Stimulated activated CD4-positive, alpha-beta T cell treated with anti-CD3 and anti-CD28 coated beads, Interleukin-1b, Interleukin-23, amount 100 ng/mL, for 24 hours (primary cell): ENCODE measurements around the gene CDCA5.

Experiments
- DNase-seq, 4 experiments: peaks; one replicate each; pipeline ENCODE4 v3.0.0-alpha.2; 2020; ENCODE audit warnings: low read depth in 4 of 4, low spot score in 1 of 4

The CDCA5 gene

DNA sequence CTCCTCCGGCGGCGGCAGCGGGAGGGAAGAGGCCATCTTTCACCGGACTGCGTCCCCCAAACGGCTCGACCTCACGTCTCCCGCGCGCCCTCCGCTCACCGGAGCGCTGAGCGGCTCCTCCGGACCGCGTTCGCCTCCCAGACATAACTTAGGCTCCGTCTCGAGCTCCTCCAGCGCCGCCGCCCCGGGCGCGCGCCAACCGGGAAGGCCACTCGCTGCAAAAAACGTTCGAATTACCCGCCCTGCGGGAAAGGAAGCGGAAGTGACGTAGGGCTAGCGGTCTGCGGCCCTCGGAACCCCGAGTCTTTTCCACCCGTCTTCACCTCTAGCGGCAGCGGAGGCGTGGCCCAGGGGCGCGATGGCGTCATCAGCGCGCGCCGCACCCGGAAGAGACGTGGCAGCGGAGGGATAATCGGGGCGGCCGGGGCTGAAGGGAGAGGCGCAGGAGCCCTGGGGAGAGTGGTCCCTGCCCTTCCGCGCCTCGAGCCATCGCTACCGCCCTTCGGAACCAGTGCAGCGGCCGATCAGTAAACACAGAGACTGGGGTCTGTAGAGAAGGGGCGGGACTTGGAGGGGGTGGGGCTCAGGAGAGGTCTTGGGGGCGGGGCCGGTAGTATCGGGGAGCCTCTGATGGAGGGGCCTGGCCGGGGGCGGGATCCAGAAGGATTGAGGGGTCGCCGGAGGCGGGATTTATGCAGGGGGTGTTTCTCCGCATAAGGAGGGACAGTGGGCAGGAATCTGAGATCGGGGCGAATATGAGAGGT lies at the start of gene CDCA5, which contains the start of gene ZFPL1:
TSS of gene CDCA5 (minus strand) at position 207 of the 764 bp plus-strand sequence. CDS start at position 145, 62 bp downstream.
TSS of gene ZFPL1 (plus strand) at position 389 of the 764 bp plus-strand sequence. CDS start 477 bp downstream, outside the sequence.
- peak; percentile 91 to 94 (median 92) for DNase-seq

GRCh38 chr11:65132988-65133700 lies 49.3 kb upstream of the CDCA5 start:
- DNase-seq = peak in 1 of 4 experiments; percentile 57

DNA sequence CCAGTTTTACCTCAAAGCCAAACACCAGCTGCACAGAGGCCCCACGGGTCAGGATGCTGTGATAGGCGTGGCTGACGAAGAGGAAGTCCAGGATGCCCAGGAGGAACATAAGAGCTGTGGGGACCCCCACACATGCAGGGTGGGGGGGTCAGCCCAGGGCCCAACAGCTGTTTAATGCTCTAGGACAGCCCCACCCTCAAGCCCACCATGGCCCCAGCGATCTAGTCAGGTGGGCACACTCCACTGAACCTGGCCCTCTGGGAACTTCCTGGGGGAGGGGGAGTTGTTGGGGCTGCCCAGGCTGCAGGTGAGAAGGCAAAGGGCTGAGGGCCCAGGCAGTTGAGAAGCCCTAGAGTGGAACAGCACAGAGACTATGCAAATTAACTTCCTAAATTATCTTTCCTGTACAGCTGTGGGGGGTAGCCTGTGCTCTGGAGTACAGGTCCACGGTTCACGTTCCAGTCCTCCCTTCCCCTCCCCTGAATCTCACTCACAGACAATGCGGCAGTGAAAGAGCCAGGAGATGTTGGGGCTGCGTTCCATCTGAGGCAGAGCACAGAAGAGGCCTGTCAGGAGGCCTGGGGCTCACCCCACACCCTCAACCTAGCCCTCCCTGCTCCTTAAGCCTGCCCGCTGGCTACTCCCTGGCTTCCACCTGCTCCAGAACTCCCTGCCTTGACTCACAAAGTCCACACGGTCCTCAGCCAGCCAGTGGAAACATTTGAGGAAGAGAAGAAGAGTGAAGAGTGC lies 48.6 kb upstream of the CDCA5 start:
- no peak for DNase-seq

- no peak for DNase-seq
Observed at GRCh38 chr11:65131895-65132237, 48.0 kb upstream of the CDCA5 start.

- no peak for DNase-seq
Observed at GRCh38 chr11:65131417-65131776, 47.6 kb upstream of the CDCA5 start.

GRCh38 chr11:65130631-65131416 lies 47.0 kb upstream of the CDCA5 start:
- DNase-seq = no peak

DNA sequence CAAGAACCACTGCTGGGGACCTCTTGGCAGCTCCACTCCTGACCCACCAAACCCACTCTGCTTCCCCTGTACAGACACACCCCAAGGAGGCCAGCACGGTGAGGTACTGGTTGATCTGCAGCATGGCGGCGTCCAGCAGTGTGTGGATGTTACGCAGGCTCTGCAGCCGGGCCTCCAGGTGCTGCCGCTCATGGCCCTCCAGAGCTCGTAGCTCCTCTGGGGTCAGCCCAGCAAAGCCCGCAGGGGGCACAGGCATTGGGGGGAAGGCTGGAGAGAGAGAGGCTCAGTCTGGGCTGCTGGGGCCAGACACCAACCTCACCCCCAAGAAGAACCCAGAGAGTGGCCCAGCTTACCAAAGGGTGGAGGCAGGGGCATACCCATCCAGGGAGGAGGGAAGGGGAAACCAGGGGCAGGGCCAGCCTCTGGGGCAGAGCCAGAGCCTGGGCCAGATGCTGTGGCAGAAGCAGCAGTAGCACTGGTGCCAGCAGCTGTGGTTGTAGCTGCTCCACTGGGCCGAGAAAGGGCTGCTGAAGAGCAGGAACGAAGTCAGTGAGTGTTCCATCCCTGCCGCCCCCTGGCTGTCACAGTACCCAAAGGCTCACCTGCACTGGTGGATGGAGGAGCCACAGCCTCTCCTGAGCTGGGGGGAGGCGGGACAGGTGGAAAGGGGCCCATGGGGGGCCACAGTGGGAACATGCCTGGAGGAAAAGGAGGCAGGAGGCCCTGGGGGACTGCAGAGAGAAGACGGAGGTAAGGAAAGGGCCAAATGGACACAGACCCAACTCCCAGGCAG lies 46.0 kb upstream of the CDCA5 start:
- DNase-seq = no peak

DNA sequence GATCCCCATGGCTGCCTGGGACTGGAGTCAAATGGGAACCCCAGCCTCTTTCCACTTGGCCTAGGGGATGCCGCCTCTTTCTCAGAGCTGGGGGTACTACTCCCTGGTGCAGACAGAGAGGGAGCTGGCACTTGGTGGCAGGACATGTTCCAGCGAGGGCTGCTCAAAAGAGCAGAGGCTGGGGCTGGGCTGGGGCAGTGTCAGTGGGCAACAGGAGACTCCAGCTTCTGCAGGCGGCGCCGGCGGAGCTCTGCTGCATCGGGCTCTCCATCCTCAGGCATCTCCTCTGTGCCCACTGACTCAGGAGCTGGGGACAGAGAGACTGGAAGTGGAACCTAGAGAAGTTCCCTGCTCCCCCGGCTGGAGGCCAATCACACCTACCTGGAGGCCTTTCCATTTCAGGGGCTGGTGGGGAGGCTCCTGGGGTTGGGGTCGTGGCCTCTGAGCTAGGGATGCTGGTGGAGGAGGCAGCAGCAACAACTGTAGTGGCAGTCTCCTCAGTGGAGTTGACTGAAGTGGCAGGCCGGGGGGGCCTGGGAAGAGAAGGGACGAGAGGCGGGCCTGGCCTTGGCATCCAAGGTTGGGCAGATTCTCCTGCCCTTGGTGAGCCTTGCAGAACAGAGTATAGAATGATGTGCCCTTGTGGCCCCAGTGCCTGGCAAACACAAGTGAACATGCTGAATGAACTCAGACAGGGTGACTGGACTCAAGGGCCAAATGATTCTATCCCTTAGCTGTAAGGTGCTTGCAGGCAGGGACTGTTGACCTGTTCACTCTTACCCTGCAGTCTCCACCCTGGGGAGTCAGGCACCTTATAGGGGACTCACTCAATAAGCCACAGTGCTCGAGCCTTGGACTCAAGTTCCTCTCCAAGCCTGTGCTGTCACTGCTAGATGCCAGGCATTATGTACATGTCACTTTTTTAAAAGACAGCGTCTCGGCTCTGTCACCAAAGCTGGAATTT lies 44.6 kb upstream of the CDCA5 start:
- DNase-seq = no peak

DNA sequence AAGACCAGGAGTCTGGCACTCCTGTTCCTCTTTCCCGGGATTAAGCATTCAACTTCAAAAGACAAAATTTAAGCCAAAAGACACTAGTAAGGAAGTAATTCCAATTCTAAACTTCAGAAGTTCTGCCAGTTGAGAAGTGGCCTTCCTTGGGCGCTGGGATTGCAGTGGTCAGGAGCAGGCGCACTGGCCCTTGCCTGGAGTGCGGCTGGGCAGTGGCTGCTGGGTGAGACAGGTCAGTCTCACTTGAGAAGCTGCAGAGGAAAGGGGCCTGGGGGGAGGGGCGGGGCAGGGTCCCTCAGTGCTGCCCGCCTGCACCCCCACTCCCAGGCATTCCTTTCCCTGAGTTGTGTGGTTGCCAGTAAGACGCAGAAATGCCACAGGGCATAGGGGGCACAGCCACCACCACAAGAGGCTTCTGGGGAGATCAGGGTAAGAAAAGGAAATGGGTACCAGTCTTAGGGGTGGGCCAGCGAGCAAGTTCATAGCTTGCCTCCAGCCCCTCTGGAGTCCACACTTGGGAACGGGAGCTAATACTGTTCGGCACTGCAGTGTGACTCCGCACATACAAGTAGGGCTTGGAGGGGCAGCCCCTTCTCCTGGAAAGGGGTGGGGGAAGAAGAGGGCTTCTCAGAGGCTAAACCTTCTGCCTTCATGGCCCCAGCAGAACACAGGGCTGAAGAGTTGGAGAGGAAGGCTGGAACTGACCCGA lies 43.8 kb upstream of the CDCA5 start:
- no peak for DNase-seq

- DNase-seq = no peak
Observed at GRCh38 chr11:65126624-65127274, 42.9 kb upstream of the CDCA5 start.

GRCh38 chr11:65125197-65126056 lies 41.6 kb upstream of the CDCA5 start:
- DNase-seq = no peak

- DNase-seq = no peak
Observed at GRCh38 chr11:65124480-65125196, 40.8 kb upstream of the CDCA5 start.

- peak; percentile 96 to 99 (median 98) for DNase-seq
Observed at GRCh38 chr11:65121865-65122696, 38.2 kb upstream of the CDCA5 start, which contains the start of the genes FAU and MRPL49. Gene FAU (minus strand): TSS chr11:65122134. CDS start chr11:65121813, 321 bp downstream. Gene MRPL49 (plus strand): TSS chr11:65122321. CDS start chr11:65122347, 26 bp downstream.

DNA sequence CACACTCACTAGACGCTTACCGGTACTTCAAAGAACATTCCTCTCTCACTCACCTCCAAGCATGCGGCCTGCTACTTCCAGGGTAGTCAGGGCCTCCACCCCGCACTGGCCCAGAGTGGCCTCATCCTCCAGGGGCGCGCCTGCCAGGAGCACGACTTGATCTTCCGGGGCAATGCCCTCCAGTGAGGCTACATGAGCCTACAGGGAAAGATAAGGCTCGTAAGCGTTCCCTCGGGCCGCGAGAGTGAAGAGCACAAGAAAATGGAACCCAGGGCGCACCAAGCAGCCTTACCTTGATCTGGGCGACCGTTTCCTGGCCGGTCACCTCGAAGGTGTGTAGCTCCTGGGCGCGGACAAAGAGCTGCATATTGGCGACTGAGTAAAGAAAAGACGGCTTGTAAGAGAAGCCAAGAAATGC lies 37.6 kb upstream of the CDCA5 start:
- DNase-seq = no peak

- no peak for DNase-seq
Observed at GRCh38 chr11:65120831-65121230, 37.0 kb upstream of the CDCA5 start.
